ENCODE results near the gene RELA.

The RELA gene

GRCh38 chr11:65658174-65659021, 4.3 kb downstream of the RELA start:
- TF ChIP-seq CREB1 (IDR thresholded peaks at IDR 0.05; ENCODE audit: low read depth) (no peak), TCF12 (IDR thresholded peaks at IDR 0.05; ENCODE audit: low read depth) (no peak), EGR1 (IDR thresholded peaks at IDR 0.05) (no peak), CEBPB (IDR thresholded peaks at IDR 0.05) (no peak), FOXM1 (IDR thresholded peaks at IDR 0.05; ENCODE audit: borderline replicate concordance, low read depth) (no peak), MAX (IDR thresholded peaks at IDR 0.05) (no peak), TEAD4 (IDR thresholded peaks at IDR 0.05) (no peak), NFIC (IDR thresholded peaks at IDR 0.05) (no peak), TAF1 (IDR thresholded peaks at IDR 0.05; ENCODE audit: low read depth) (no peak), RAD21 (IDR thresholded peaks at IDR 0.05; ENCODE audit: low read depth) (no peak), REST (IDR thresholded peaks at IDR 0.05; ENCODE audit: low read depth) (no peak), YY1 (IDR thresholded peaks at IDR 0.05; ENCODE audit: low read depth) (no peak), ZBTB7A (IDR thresholded peaks at IDR 0.05; ENCODE audit: low read depth) (no peak), EP300 (IDR thresholded peaks at IDR 0.05; ENCODE audit: borderline replicate concordance) (no peak), USF1 (IDR thresholded peaks at IDR 0.05) (no peak)

- TF ChIP-seq EGR1 (IDR thresholded peaks at IDR 0.05) (no peak), YY1 (IDR thresholded peaks at IDR 0.05; ENCODE audit: low read depth) (no peak), TAF1 (IDR thresholded peaks at IDR 0.05; ENCODE audit: low read depth) (no peak), EP300 (IDR thresholded peaks at IDR 0.05; ENCODE audit: borderline replicate concordance) (no peak), RAD21 (IDR thresholded peaks at IDR 0.05; ENCODE audit: low read depth) (no peak), REST (IDR thresholded peaks at IDR 0.05; ENCODE audit: low read depth) (no peak), ZBTB7A (IDR thresholded peaks at IDR 0.05; ENCODE audit: low read depth) (no peak), MAX (IDR thresholded peaks at IDR 0.05) (no peak), FOXM1 (IDR thresholded peaks at IDR 0.05; ENCODE audit: borderline replicate concordance, low read depth) (no peak), USF1 (IDR thresholded peaks at IDR 0.05) (no peak), TEAD4 (IDR thresholded peaks at IDR 0.05) (no peak), NFIC (IDR thresholded peaks at IDR 0.05) (no peak), CEBPB (IDR thresholded peaks at IDR 0.05) (no peak), TCF12 (IDR thresholded peaks at IDR 0.05; ENCODE audit: low read depth) (no peak), CREB1 (IDR thresholded peaks at IDR 0.05; ENCODE audit: low read depth) (no peak)
Observed at GRCh38 chr11:65657426-65657825, 5.3 kb downstream of the RELA start.

- TF ChIP-seq YY1 (IDR thresholded peaks at IDR 0.05; ENCODE audit: low read depth) (no peak), REST (IDR thresholded peaks at IDR 0.05; ENCODE audit: low read depth) (no peak), EGR1 (IDR thresholded peaks at IDR 0.05) (no peak), CEBPB (IDR thresholded peaks at IDR 0.05) (no peak), ZBTB7A (IDR thresholded peaks at IDR 0.05; ENCODE audit: low read depth) (no peak), TAF1 (IDR thresholded peaks at IDR 0.05; ENCODE audit: low read depth) (no peak), TCF12 (IDR thresholded peaks at IDR 0.05; ENCODE audit: low read depth) (no peak), USF1 (IDR thresholded peaks at IDR 0.05) (no peak), NFIC (IDR thresholded peaks at IDR 0.05) (no peak), CREB1 (IDR thresholded peaks at IDR 0.05; ENCODE audit: low read depth) (no peak), TEAD4 (IDR thresholded peaks at IDR 0.05) (no peak), MAX (IDR thresholded peaks at IDR 0.05) (no peak), EP300 (IDR thresholded peaks at IDR 0.05; ENCODE audit: borderline replicate concordance) (no peak), RAD21 (IDR thresholded peaks at IDR 0.05; ENCODE audit: low read depth) (no peak), FOXM1 (IDR thresholded peaks at IDR 0.05; ENCODE audit: borderline replicate concordance, low read depth) (no peak)
Observed at GRCh38 chr11:65655570-65656332, 7.0 kb downstream of the RELA start.

Data from Ishikawa (cell line).